ENCODE results near the gene CLEC18B. TPM values are rescaled to one million over a fixed set of nuclear protein-coding genes. Genes with fewer than 3 reads are reported as not detected.
"Not testable (repeated sequence)": the region's sequence is repeated elsewhere in the genome, so short reads cannot be mapped to it uniquely, and the experiment has no call there.

CLEC18B gene
- total and polyA plus RNA-seq, 7 experiments from 2014 or later, result 0.49 to 3.0 (median 1.5) TPM; not detected in 2

GRCh38 chr16:74419811-74420210 lies 1.5 kb downstream of the CLEC18B start:
- H3K4me1 ChIP-seq (ENCODE audit: control insufficient read depth in 2 of 2, insufficient read depth in 2 of 2, low read length in 2 of 2); H3K4me3 ChIP-seq (ENCODE audit: low read length); POLR2A ChIA-PET; H3K27ac ChIP-seq (ENCODE audit: low read depth, low read length); H3K27me3 ChIP-seq (ENCODE audit: control insufficient read depth in 2 of 2, insufficient read depth in 2 of 2, low read length in 2 of 2); H3K36me3 ChIP-seq (ENCODE audit: control insufficient read depth in 2 of 3, insufficient read depth in 3 of 3, low read length in 3 of 3); H3K9me3 Mint-ChIP-seq; intact Hi-C loops (cut with micrococcal nuclease); H3K9me3 ChIP-seq (ENCODE audit: control insufficient read depth in 2 of 3, low read length in 3 of 3); ATAC-seq; H3K27me3 Mint-ChIP-seq; H3K36me3 Mint-ChIP-seq; H3K27ac Mint-ChIP-seq; H3K4me1 Mint-ChIP-seq; CTCF ChIA-PET; DNase-seq; H3K4me3 Mint-ChIP-seq: not testable (repeated sequence)

- H3K27ac Mint-ChIP-seq; H3K27me3 Mint-ChIP-seq; H3K4me3 ChIP-seq (ENCODE audit: low read length); H3K9me3 ChIP-seq (ENCODE audit: control insufficient read depth in 2 of 3, low read length in 3 of 3); H3K36me3 ChIP-seq (ENCODE audit: control insufficient read depth in 2 of 3, insufficient read depth in 3 of 3, low read length in 3 of 3); DNase-seq; ATAC-seq; CTCF ChIA-PET; H3K27ac ChIP-seq (ENCODE audit: low read depth, low read length); intact Hi-C loops (cut with micrococcal nuclease); H3K4me1 Mint-ChIP-seq; POLR2A ChIA-PET; H3K4me1 ChIP-seq (ENCODE audit: control insufficient read depth in 2 of 2, insufficient read depth in 2 of 2, low read length in 2 of 2); H3K4me3 Mint-ChIP-seq; H3K27me3 ChIP-seq (ENCODE audit: control insufficient read depth in 2 of 2, insufficient read depth in 2 of 2, low read length in 2 of 2); H3K36me3 Mint-ChIP-seq: not testable (repeated sequence)
- peaks cover 0 to 11% (median 2%) of the 10 kb centered on the region in 11 donors for H3K9me3 Mint-ChIP-seq
These were observed 3.4 kb downstream of the CLEC18B start for GRCh38 chr16:74417897-74418296.

- ATAC-seq; H3K36me3 Mint-ChIP-seq; intact Hi-C loops (cut with micrococcal nuclease); H3K36me3 ChIP-seq (ENCODE audit: control insufficient read depth in 2 of 3, insufficient read depth in 3 of 3, low read length in 3 of 3); H3K27me3 ChIP-seq (ENCODE audit: control insufficient read depth in 2 of 2, insufficient read depth in 2 of 2, low read length in 2 of 2); H3K4me1 Mint-ChIP-seq; CTCF ChIA-PET; H3K27ac ChIP-seq (ENCODE audit: low read depth, low read length); H3K27ac Mint-ChIP-seq; H3K4me3 ChIP-seq (ENCODE audit: low read length); H3K4me3 Mint-ChIP-seq; POLR2A ChIA-PET; H3K4me1 ChIP-seq (ENCODE audit: control insufficient read depth in 2 of 2, insufficient read depth in 2 of 2, low read length in 2 of 2); H3K9me3 ChIP-seq (ENCODE audit: control insufficient read depth in 2 of 3, low read length in 3 of 3); H3K27me3 Mint-ChIP-seq; DNase-seq: not testable (repeated sequence)
- H3K9me3 Mint-ChIP-seq, result peaks cover 0 to 11% (median 2%) of the 10 kb centered on the region in 11 donors
These were observed 7.4 kb downstream of the CLEC18B start for GRCh38 chr16:74413920-74414319.

GRCh38 chr16:74413485-74413884 lies 7.8 kb downstream of the CLEC18B start:
- H3K27me3 Mint-ChIP-seq; H3K27ac ChIP-seq (ENCODE audit: low read depth, low read length); H3K27ac Mint-ChIP-seq; POLR2A ChIA-PET; intact Hi-C loops (cut with micrococcal nuclease); H3K4me1 Mint-ChIP-seq; H3K4me3 ChIP-seq (ENCODE audit: low read length); ATAC-seq; H3K36me3 Mint-ChIP-seq; H3K9me3 ChIP-seq (ENCODE audit: control insufficient read depth in 2 of 3, low read length in 3 of 3); H3K4me1 ChIP-seq (ENCODE audit: control insufficient read depth in 2 of 2, insufficient read depth in 2 of 2, low read length in 2 of 2); DNase-seq; CTCF ChIA-PET; H3K4me3 Mint-ChIP-seq; H3K27me3 ChIP-seq (ENCODE audit: control insufficient read depth in 2 of 2, insufficient read depth in 2 of 2, low read length in 2 of 2); H3K36me3 ChIP-seq (ENCODE audit: control insufficient read depth in 2 of 3, insufficient read depth in 3 of 3, low read length in 3 of 3): not testable (repeated sequence)
- H3K9me3 Mint-ChIP-seq, result peaks cover 0 to 11% (median 2%) of the 10 kb centered on the region in 11 donors

GRCh38 chr16:74412775-74413390 lies 8.4 kb downstream of the CLEC18B start:
- H3K36me3 Mint-ChIP-seq; H3K36me3 ChIP-seq (ENCODE audit: control insufficient read depth in 2 of 3, insufficient read depth in 3 of 3, low read length in 3 of 3); H3K4me3 ChIP-seq (ENCODE audit: low read length); H3K27ac ChIP-seq (ENCODE audit: low read depth, low read length); H3K4me1 Mint-ChIP-seq; H3K9me3 ChIP-seq (ENCODE audit: control insufficient read depth in 2 of 3, low read length in 3 of 3); POLR2A ChIA-PET; intact Hi-C loops (cut with micrococcal nuclease); H3K4me3 Mint-ChIP-seq; H3K27me3 ChIP-seq (ENCODE audit: control insufficient read depth in 2 of 2, insufficient read depth in 2 of 2, low read length in 2 of 2); CTCF ChIA-PET; H3K4me1 ChIP-seq (ENCODE audit: control insufficient read depth in 2 of 2, insufficient read depth in 2 of 2, low read length in 2 of 2); H3K27ac Mint-ChIP-seq; H3K27me3 Mint-ChIP-seq: not testable (repeated sequence)
- DNase-seq, result peak in 1 of 9 donors; percentile 16
- H3K9me3 Mint-ChIP-seq, result peaks cover 0 to 11% (median 2%) of the 10 kb centered on the region in 11 donors
- peak; percentile 9 for ATAC-seq

- POLR2A ChIA-PET; H3K27ac ChIP-seq (ENCODE audit: low read depth, low read length); ATAC-seq; H3K4me3 Mint-ChIP-seq; H3K36me3 Mint-ChIP-seq; H3K27me3 Mint-ChIP-seq; H3K27ac Mint-ChIP-seq; H3K27me3 ChIP-seq (ENCODE audit: control insufficient read depth in 2 of 2, insufficient read depth in 2 of 2, low read length in 2 of 2); H3K4me1 Mint-ChIP-seq; H3K36me3 ChIP-seq (ENCODE audit: control insufficient read depth in 2 of 3, insufficient read depth in 3 of 3, low read length in 3 of 3); DNase-seq; H3K4me3 ChIP-seq (ENCODE audit: low read length); H3K9me3 ChIP-seq (ENCODE audit: control insufficient read depth in 2 of 3, low read length in 3 of 3); CTCF ChIA-PET; intact Hi-C loops (cut with micrococcal nuclease); H3K4me1 ChIP-seq (ENCODE audit: control insufficient read depth in 2 of 2, insufficient read depth in 2 of 2, low read length in 2 of 2): not testable (repeated sequence)
- H3K9me3 Mint-ChIP-seq, result peaks cover 0 to 11% (median 2%) of the 10 kb centered on the region in 11 donors
These were observed 9.0 kb downstream of the CLEC18B start for GRCh38 chr16:74412138-74412774.

GRCh38 chr16:74410981-74411380 lies 10.3 kb downstream of the CLEC18B start:
- intact Hi-C loops (cut with micrococcal nuclease); H3K27ac ChIP-seq (ENCODE audit: low read depth, low read length); H3K9me3 ChIP-seq (ENCODE audit: control insufficient read depth in 2 of 3, low read length in 3 of 3); H3K27ac Mint-ChIP-seq; DNase-seq; H3K4me3 Mint-ChIP-seq; POLR2A ChIA-PET; ATAC-seq; H3K4me1 Mint-ChIP-seq; H3K36me3 ChIP-seq (ENCODE audit: control insufficient read depth in 2 of 3, insufficient read depth in 3 of 3, low read length in 3 of 3); H3K4me1 ChIP-seq (ENCODE audit: control insufficient read depth in 2 of 2, insufficient read depth in 2 of 2, low read length in 2 of 2); CTCF ChIA-PET; H3K36me3 Mint-ChIP-seq; H3K27me3 ChIP-seq (ENCODE audit: control insufficient read depth in 2 of 2, insufficient read depth in 2 of 2, low read length in 2 of 2); H3K4me3 ChIP-seq (ENCODE audit: low read length); H3K27me3 Mint-ChIP-seq: not testable (repeated sequence)
- peaks cover 0 to 11% (median 2%) of the 10 kb centered on the region in 11 donors for H3K9me3 Mint-ChIP-seq

Measured in naive thymus-derived CD4-positive, alpha-beta T cell (primary cell).